Panc1 (cell line): ENCODE measurements around the gene FRMD4A.

Experiments used
- POLR2AphosphoS5 ChIP-seq: IDR thresholded peaks from 2 replicates; pipeline ENCODE4 v1.6.1; 2012; ENCODE audit warnings: mild to moderate bottlenecking, low read depth, low read length, moderate library complexity
- SIN3A ChIP-seq: IDR thresholded peaks from 2 replicates; pipeline ENCODE4 v1.6.1; 2012; ENCODE audit warnings: low read depth, mild to moderate bottlenecking, low read length, moderate library complexity, borderline replicate concordance; ENCODE audit not compliant: insufficient read depth
- TF ChIP-seq, protein P1 (sequence below): fragments of 450-650 bp; IDR thresholded peaks from 2 replicates; pipeline ENCODE4 v1.5.1; 2017; ENCODE audit warnings: mild to moderate bottlenecking

DNA sequence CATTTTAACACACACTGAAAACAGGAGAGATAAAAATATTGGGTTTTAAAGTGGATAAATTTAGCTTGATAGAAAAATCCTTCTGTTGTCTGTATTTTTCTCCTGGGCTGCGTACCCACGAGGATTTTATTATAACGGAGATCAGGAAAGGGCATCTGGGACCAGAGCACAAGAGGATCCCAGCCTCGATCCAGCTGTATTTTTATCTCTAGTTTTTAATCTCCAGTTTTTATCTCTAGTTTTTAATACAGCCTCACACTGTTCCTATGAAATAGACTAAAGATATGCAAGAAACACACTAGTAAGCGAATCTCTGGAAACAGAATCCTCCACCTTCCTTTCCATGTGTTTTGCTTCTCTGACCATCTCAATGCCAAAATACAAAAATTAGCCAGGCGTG, 295.2 kb downstream of the FRMD4A start:
- TF ChIP-seq, protein P1, sequence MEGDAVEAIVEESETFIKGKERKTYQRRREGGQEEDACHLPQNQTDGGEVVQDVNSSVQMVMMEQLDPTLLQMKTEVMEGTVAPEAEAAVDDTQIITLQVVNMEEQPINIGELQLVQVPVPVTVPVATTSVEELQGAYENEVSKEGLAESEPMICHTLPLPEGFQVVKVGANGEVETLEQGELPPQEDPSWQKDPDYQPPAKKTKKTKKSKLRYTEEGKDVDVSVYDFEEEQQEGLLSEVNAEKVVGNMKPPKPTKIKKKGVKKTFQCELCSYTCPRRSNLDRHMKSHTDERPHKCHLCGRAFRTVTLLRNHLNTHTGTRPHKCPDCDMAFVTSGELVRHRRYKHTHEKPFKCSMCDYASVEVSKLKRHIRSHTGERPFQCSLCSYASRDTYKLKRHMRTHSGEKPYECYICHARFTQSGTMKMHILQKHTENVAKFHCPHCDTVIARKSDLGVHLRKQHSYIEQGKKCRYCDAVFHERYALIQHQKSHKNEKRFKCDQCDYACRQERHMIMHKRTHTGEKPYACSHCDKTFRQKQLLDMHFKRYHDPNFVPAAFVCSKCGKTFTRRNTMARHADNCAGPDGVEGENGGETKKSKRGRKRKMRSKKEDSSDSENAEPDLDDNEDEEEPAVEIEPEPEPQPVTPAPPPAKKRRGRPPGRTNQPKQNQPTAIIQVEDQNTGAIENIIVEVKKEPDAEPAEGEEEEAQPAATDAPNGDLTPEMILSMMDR: no peak
- no peak for TF ChIP-seq POLR2AphosphoS5
- TF ChIP-seq SIN3A: no peak
